Adrenal gland (tissue), 12 donors: ENCODE data around the gene SLC25A52. TPM values are rescaled to one million over a fixed set of nuclear protein-coding genes. Genes with fewer than 3 reads are reported as not detected.
"Not testable (repeated sequence)": the region's sequence is repeated elsewhere in the genome, so short reads cannot be mapped to it uniquely, and the experiment has no call there.

Experiments used
- DNase-seq, 7 donors: peaks; one replicate each; pipeline ENCODE4 v3.0.0-alpha.2; 2019 to 2020
- H3K27ac ChIP-seq, 5 donors: fragments of 200-600 bp; sonication (generic) in 4 of 5; 1 replicate in 3 of 5; 2 replicates in 2 of 5; pipeline versions ENCODE4 v1.5.1 to v1.8.0; 2016 to 2020; ENCODE audit warnings: mild to moderate bottlenecking in 1 of 5
- H3K27me3 ChIP-seq: fragments of 200-600 bp; 2 replicates; pipeline ENCODE4 v1.8.0; 2021
- H3K36me3 ChIP-seq, 2 donors: fragments of 200-600 bp; replicated peaks in 1 of 2; 1 replicate in 1 of 2; 2 replicates in 1 of 2; pipeline versions ENCODE4 v1.5.1 to v1.8.0; 2018 to 2022
- H3K4me1 ChIP-seq, 2 donors: fragments of 200-600 bp; replicated peaks in 1 of 2; 1 replicate in 1 of 2; 2 replicates in 1 of 2; pipeline versions ENCODE4 v1.5.1 to v1.8.0; 2018 to 2021
- H3K4me3 ChIP-seq, 4 donors: fragments of 200-600 bp; sonication (generic) in 3 of 4; one replicate each; pipeline ENCODE4 v1.5.1; 2016 to 2018
- H3K9me3 ChIP-seq, 3 donors: fragments of 200-600 bp; sonication (generic) in 1 of 3; replicated peaks in 1 of 3; 1 replicate in 2 of 3; 2 replicates in 1 of 3; pipeline versions ENCODE4 v1.5.1 to v1.8.0; 2016 to 2021
- CTCF ChIP-seq, 6 experiments: fragments of 450-650 bp in 4 of 6; fragments of 200-600 bp in 2 of 6; sonication (generic) in 1 of 6; IDR thresholded peaks; 1 replicate in 5 of 6; 2 replicates in 1 of 6; pipeline versions ENCODE4 v1.5.1 to v1.8.0; 2016 to 2021; ENCODE audit warnings: antibody characterized with exemption in 6 of 6, mild to moderate bottlenecking in 2 of 6, moderate library complexity in 1 of 6
- POLR2A ChIP-seq, 2 donors: fragments of 450-650 bp; IDR thresholded peaks; one replicate each; pipeline ENCODE4 v1.6.1; 2017; ENCODE audit warnings: antibody characterized with exemption in 2 of 2, mild to moderate bottlenecking in 2 of 2, moderate library complexity in 1 of 2
- WGBS, 4 donors: extraction: QIAGEN DNeasy Blood & Tissue Kit in 2 of 4; methylation state at CpG; one replicate each; pipeline versions ENCODE4 v1.1.5 to v1.1.7; 2013 to 2017; 5-methylcytosine and 5-hydroxymethylcytosine counted together
- intact Hi-C, 2 donors: fragments of 100-400 bp; cut with DNase I; formaldehyde crosslinking; loops; one replicate each; pipeline versions ENCODE4 v1.14.1 to v1.15.0; 2022 to 2023
- polyA plus RNA-seq, 3 donors: library from polyadenylated mRNA; stranded (reverse); fragments of 200-250 nt in 2 of 3; fragments of 350-450 nt in 1 of 3; fragmentation: Illumina TruSeq in 1 of 3; extraction: RNeasy Lipid Tissue Mini Kit (QIAGEN cat#74804) in 1 of 3; gene quantifications; one replicate each; pipeline ENCODE4 v1.2.3, GENCODE V29; 2013 to 2014
- total RNA-seq, 9 donors: library from RNA; depleted of rRNA in 4 of 9; stranded (reverse); fragments of >200 nt in 4 of 9; fragments of 120-200 nt in 1 of 9; fragmentation: NEBNext Ultra II Directional in 1 of 9; extraction: Animal tissue kit (Norgen Biotek cat#: 25700) in 1 of 9; gene quantifications; one replicate each; pipeline versions ENCODE4 v1.1.0 to v1.2.4, GENCODE V29; 2013 to 2023
- donor health status: healthy with polysubstance abuse.
- donor health status: Bipolar disorder and iron deficiency.
- donor health status: DM: yes; HTN: yes; CAD: no.
- donor health status: DM: no; HTN: no; CAD: no.
- donor health status: DM: no; HTN: no; CAD: no.
- donor health status: DM: yes; HTN: yes; CAD: no.

Gene SLC25A52
- total and polyA plus RNA-seq, 12 donors, result 0.06 to 0.47 TPM; not detected in 10

DNA sequence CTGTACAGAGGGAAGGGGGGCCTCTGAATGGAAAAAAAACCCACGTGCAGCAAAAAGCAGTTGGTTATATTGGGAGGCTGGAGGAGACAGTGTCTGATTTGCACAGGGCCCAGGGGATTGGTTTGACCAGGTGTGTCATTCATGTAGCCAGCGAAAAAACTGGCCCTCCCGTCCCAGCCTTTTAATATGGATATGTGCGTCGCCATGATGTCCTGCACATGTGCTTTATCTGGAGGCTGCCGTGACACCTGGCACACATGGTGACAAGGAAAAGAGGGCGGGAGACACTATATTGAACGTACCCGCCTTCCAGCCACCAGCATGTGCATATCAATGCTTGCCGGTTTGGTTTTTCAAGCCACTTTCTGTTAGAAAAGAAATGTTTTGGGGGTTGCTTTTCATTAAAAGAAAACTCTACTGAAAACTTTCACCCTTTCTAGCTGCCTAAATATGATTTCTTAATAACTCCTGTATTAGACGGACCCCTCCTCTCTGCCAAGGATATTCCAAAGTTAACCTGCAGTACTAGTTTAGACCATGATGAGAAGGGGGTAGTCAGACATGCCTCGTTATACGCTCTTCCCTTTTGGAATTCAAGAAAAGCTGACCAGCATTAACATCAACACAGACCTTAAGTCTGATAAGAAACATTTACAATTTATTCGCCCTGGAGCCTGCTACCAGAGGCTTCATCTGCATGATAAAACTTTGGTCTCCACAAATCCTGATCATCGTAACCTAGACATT lies 16.2 kb downstream of the SLC25A52 start:
- Histone ChIP-seq H3K27me3 (no peaks in the 10 kb centered on the region), H3K4me3 (no peak overlapping the region), H3K27ac (no peak overlapping the region), H3K36me3 (no peaks in the 10 kb centered on the region), H3K4me1 (no peaks in the 10 kb centered on the region), H3K9me3 (no peaks in the 10 kb centered on the region)
- DNase-seq, result no peak
- intact Hi-C loops, result loop anchor here in 1 of 2 donors (10.0 kb wide), 1 partner anchor 230 kb away; no protein-coding TSS in a partner anchor
- WGBS, 4 donors, result 87 to 90% (median 89%) methylated on average over 15 of the region's 15 CpGs
- no peak for TF ChIP-seq POLR2A (IDR thresholded peaks at IDR 0.05)
- no peak for TF ChIP-seq CTCF (IDR thresholded peaks at IDR 0.05)

- H3K4me3 ChIP-seq, H3K27ac ChIP-seq, H3K9me3 ChIP-seq, H3K36me3 ChIP-seq, H3K4me1 ChIP-seq, H3K27me3 ChIP-seq: not testable (repeated sequence)
- DNase-seq, result peak in 1 of 7 donors; percentile 16
- intact Hi-C loops, result loop anchor here in 1 of 2 donors (10.0 kb wide), 1 partner anchor 231 kb away; no protein-coding TSS in a partner anchor
- 80 to 95% (median 90%) methylated on average over 3 to 5 of the region's 5 CpGs for WGBS, 4 donors
Measured at GRCh38 chr18:31743600-31743999, 17.1 kb downstream of the SLC25A52 start.

- intact Hi-C loops, result loop anchor here in 1 of 2 donors (10.0 kb wide), 1 partner anchor 234 kb away; no protein-coding TSS in a partner anchor
Measured at GRCh38 chr18:31741097-31741735, 19.5 kb downstream of the SLC25A52 start.

GRCh38 chr18:31740180-31740579 lies 20.5 kb downstream of the SLC25A52 start:
- intact Hi-C loops, result loop anchor here in 1 of 2 donors (10.0 kb wide), 1 partner anchor 235 kb away; no protein-coding TSS in a partner anchor
- no peak for DNase-seq
- H3K27me3 ChIP-seq, result no peaks in the 10 kb centered on the region
- no peak overlapping the region for H3K27ac ChIP-seq
- WGBS, 4 donors, result 80 to 89% (median 85%) methylated on average over 9 of the region's 9 CpGs
- no peak for TF ChIP-seq POLR2A (IDR thresholded peaks at IDR 0.05)
- TF ChIP-seq CTCF (IDR thresholded peaks at IDR 0.05), result no peak
- no peaks in the 10 kb centered on the region for H3K36me3 ChIP-seq
- no peak overlapping the region for H3K4me3 ChIP-seq
- H3K4me1 ChIP-seq, result no peaks in the 10 kb centered on the region
- H3K9me3 ChIP-seq, result no peaks in the 10 kb centered on the region

More at GRCh38 chr18:31741097-31741735, 19.5 kb downstream of the SLC25A52 start:
- no peaks in the 10 kb centered on the region for H3K36me3 ChIP-seq
- no peak overlapping the region for H3K4me3 ChIP-seq
- H3K4me1 ChIP-seq, result no peaks in the 10 kb centered on the region
- WGBS, 4 donors, result 56 to 59% (median 57%) methylated on average over 4 of the region's 4 CpGs
- TF ChIP-seq CTCF (IDR thresholded peaks at IDR 0.05), result peak; percentile 78 to 92 (median 88)
- no peak for TF ChIP-seq POLR2A (IDR thresholded peaks at IDR 0.05)
- no peak overlapping the region for H3K27ac ChIP-seq
- H3K9me3 ChIP-seq, result no peaks in the 10 kb centered on the region
- H3K27me3 ChIP-seq, result no peaks in the 10 kb centered on the region
- DNase-seq, result peak; percentile 36 to 86 (median 64)
